RWPE2 (cell line): ENCODE results near the gene MYO5B.

ENCODE experiments used
- ATAC-seq: fragments of 200-7000 bp; cut with Tn5 transposase; 3 replicates; pipeline ENCODE4 v1.9.1; 2021; ENCODE audit warnings: low read depth
- DNase-seq: peaks from one replicate; pipeline ENCODE4 v3.0.0-alpha.2; 2020; ENCODE audit warnings: low spot score
- H3K27ac ChIP-seq: fragments of 450-650 bp; 2 replicates; pipeline ENCODE4 v1.5.1; 2017; ENCODE audit warnings: mild to moderate bottlenecking; ENCODE audit not compliant: poor library complexity, severe bottlenecking
- H3K27me3 ChIP-seq: fragments of 250-450 bp; sonication (Bioruptor Pico); 2 replicates; pipeline ENCODE4 v1.5.1; 2021; ENCODE audit warnings: mild to moderate bottlenecking, moderate library complexity; ENCODE audit not compliant: insufficient read depth, poor library complexity, severe bottlenecking
- H3K36me3 ChIP-seq: fragments of 250-450 bp; sonication (Bioruptor Pico); 2 replicates; pipeline ENCODE4 v1.5.1; 2020; ENCODE audit warnings: low read depth, mild to moderate bottlenecking, moderate library complexity
- H3K4me1 ChIP-seq: fragments of 250-450 bp; sonication (Bioruptor Pico); 2 replicates; pipeline ENCODE4 v1.5.1; 2021; ENCODE audit warnings: mild to moderate bottlenecking, moderate library complexity; ENCODE audit not compliant: insufficient read depth, poor library complexity, severe bottlenecking
- H3K4me3 ChIP-seq: fragments of 250-450 bp; sonication (Bioruptor Pico); 2 replicates; pipeline ENCODE4 v1.5.1; 2021; ENCODE audit warnings: mild to moderate bottlenecking, moderate library complexity; ENCODE audit not compliant: severe bottlenecking
- H3K9me3 ChIP-seq: fragments of 250-450 bp; sonication (Bioruptor Pico); 2 replicates; pipeline ENCODE4 v1.5.1; 2021; ENCODE audit warnings: mild to moderate bottlenecking, moderate library complexity; ENCODE audit not compliant: severe bottlenecking
- TF ChIP-seq, protein P1 (sequence below): fragments of 450-650 bp; IDR thresholded peaks from one replicate; pipeline ENCODE4 v1.5.1; 2017; ENCODE audit warnings: mild to moderate bottlenecking, moderate library complexity; ENCODE audit not compliant: poor library complexity, severe bottlenecking

The MYO5B gene

DNA sequence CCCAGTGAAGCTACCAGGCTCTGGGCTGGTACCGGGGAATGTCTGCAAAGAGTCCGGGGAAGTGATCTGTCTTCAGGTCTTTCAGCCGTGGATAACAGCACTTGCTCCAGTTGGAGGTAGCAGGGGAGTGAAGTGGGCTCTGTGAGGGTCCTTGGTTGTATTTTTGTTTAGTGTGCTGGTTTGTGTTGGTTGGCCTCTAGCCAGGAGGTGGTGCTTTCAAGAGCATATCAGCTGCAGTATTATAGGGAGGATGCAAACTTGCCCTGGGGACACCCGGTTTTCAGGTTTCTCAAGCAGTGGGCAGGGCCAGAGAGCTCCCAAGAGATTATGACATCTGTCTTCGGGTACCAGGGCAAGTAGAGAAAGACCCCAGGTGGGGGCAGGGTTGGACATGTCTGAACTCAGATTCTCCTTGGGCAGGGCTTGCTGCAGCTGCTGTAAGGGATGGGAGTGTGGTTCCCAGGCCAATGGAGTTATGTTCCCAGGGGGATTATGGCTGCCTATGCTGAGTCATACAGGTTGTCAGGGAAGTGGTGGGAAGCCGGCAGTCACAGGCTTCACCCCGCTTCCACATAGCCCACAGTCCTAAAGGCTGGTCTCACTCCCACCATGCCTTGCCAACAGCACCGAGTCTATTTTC is 416.0 kb downstream of the MYO5B start:
- TF ChIP-seq, protein P1, sequence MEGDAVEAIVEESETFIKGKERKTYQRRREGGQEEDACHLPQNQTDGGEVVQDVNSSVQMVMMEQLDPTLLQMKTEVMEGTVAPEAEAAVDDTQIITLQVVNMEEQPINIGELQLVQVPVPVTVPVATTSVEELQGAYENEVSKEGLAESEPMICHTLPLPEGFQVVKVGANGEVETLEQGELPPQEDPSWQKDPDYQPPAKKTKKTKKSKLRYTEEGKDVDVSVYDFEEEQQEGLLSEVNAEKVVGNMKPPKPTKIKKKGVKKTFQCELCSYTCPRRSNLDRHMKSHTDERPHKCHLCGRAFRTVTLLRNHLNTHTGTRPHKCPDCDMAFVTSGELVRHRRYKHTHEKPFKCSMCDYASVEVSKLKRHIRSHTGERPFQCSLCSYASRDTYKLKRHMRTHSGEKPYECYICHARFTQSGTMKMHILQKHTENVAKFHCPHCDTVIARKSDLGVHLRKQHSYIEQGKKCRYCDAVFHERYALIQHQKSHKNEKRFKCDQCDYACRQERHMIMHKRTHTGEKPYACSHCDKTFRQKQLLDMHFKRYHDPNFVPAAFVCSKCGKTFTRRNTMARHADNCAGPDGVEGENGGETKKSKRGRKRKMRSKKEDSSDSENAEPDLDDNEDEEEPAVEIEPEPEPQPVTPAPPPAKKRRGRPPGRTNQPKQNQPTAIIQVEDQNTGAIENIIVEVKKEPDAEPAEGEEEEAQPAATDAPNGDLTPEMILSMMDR, result no peak
- DNase-seq (no peak), ATAC-seq (peak; percentile 35; the same call in 1 of the 3 replicates)
- Histone ChIP-seq H3K4me1 (no peaks in the 10 kb centered on the region), H3K36me3 (no peaks in the 10 kb centered on the region), H3K27ac (no peak overlapping the region), H3K9me3 (no peaks in the 10 kb centered on the region), H3K4me3 (no peak overlapping the region), H3K27me3 (no peaks in the 10 kb centered on the region)
